Keratinocyte (primary cell): Measurements from ENCODE around the gene RGS9.

Source experiments
- EZH2 ChIP-seq: IDR thresholded peaks from one replicate; pipeline ENCODE4 v1.6.1; 2012; ENCODE audit warnings: inconsistent platforms, mild to moderate bottlenecking, low read length, moderate library complexity
- TF ChIP-seq, protein P1 (sequence below), 3 experiments: IDR thresholded peaks in 1 of 3; conservative IDR thresholded peaks in 1 of 3; optimal IDR thresholded peaks in 1 of 3; 2 replicates in 2 of 3; 3 replicates in 1 of 3; pipeline versions ENCODE3 to v1.5.1; 2011; ENCODE audit warnings: low read length in 3 of 3, mild to moderate bottlenecking in 3 of 3, moderate library complexity in 2 of 3, control low read depth in 1 of 3, inconsistent platforms in 1 of 3; ENCODE audit not compliant: insufficient read depth in 2 of 3; ENCODE audit errors: extremely low read depth in 1 of 3

DNA sequence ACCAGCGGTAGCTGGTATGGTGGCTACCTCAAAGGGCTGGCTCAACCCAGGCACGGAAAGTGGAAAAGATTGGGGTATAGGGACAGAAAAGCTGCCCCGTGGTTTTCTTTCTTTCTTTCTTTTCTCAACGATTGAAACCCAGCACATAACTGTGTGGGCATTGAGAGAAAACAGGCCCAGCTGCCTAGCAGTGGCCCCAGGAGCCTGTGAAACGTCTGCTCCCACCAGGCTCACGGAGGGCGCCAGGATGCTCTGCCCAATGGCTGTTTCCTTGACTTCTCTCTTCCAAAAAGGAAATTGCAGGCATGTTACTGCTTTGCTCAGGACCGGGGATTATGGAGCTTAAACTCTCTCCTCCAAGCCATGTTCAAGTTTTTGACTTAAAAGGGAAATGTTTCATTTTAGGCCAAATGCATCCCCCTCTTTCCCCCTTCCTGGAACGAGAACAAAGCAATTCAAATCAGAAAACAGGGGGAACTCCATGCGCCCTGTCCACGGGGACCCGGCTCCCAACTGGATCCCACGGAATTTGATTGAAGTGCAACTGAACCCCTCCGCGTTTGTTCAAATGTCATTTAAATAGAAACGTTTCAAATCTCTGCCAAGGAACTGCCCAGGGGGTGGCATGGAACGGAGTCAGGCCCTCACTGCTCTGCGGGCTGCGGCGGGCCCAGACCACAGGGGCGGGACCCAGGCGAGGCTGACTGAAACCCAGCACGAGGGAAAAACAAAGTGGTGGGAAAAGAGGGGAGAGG is 133.5 kb downstream of the RGS9 start:
- TF ChIP-seq, protein P1, sequence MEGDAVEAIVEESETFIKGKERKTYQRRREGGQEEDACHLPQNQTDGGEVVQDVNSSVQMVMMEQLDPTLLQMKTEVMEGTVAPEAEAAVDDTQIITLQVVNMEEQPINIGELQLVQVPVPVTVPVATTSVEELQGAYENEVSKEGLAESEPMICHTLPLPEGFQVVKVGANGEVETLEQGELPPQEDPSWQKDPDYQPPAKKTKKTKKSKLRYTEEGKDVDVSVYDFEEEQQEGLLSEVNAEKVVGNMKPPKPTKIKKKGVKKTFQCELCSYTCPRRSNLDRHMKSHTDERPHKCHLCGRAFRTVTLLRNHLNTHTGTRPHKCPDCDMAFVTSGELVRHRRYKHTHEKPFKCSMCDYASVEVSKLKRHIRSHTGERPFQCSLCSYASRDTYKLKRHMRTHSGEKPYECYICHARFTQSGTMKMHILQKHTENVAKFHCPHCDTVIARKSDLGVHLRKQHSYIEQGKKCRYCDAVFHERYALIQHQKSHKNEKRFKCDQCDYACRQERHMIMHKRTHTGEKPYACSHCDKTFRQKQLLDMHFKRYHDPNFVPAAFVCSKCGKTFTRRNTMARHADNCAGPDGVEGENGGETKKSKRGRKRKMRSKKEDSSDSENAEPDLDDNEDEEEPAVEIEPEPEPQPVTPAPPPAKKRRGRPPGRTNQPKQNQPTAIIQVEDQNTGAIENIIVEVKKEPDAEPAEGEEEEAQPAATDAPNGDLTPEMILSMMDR (optimal IDR thresholded peaks at IDR 0.05 in 1 of 3, IDR thresholded peaks at IDR 0.05 in 1 of 3, conservative IDR thresholded peaks at IDR 0.05 in 1 of 3; ENCODE audit: extremely low read depth in 1 of 3, insufficient read depth in 2 of 3, low read length in 3 of 3) = no peak
- no peak for TF ChIP-seq EZH2
